Esophagus squamous epithelium (tissue), 5 donors: ENCODE measurements around the gene NADSYN1. TPM values are rescaled to one million over a fixed set of nuclear protein-coding genes. Genes with fewer than 3 reads are reported as not detected.

Experiments used
- DNase-seq: peaks from one replicate; lab custom pipeline; 2025; lab: John Stamatoyannopoulos, UW
- H3K27ac ChIP-seq, 4 donors: fragments of 200-600 bp; sonication (generic); one replicate each; pipeline ENCODE4 v1.5.1; 2016 to 2019; ENCODE audit warnings: mild to moderate bottlenecking in 1 of 4
- H3K27me3 ChIP-seq, 4 donors: fragments of 200-600 bp; sonication (generic); 1 replicate in 3 of 4; 2 replicates in 1 of 4; pipeline versions ENCODE4 v1.5.1 to v1.6.0; 2017 to 2021; ENCODE audit warnings: antibody characterized with exemption in 1 of 4
- H3K36me3 ChIP-seq, 3 donors: fragments of 200-600 bp; sonication (generic); one replicate each; pipeline ENCODE4 v1.5.1; 2016 to 2019
- H3K4me1 ChIP-seq, 3 donors: fragments of 200-600 bp; sonication (generic); one replicate each; pipeline ENCODE4 v1.5.1; 2017 to 2019
- H3K4me3 ChIP-seq, 4 donors: fragments of 200-600 bp; sonication (generic); 1 replicate in 3 of 4; 2 replicates in 1 of 4; pipeline ENCODE4 v1.5.1; 2016 to 2019; ENCODE audit warnings: mild to moderate bottlenecking in 2 of 4, moderate library complexity in 1 of 4
- H3K9me3 ChIP-seq, 3 donors: fragments of 200-600 bp; sonication (generic); one replicate each; pipeline ENCODE4 v1.5.1; 2016 to 2019
- POLR2A ChIP-seq, 4 donors: fragments of 450-650 bp; IDR thresholded peaks; one replicate each; pipeline ENCODE4 v1.6.1; 2017; ENCODE audit warnings: antibody characterized with exemption in 4 of 4, mild to moderate bottlenecking in 4 of 4, moderate library complexity in 3 of 4
- WGBS, 2 donors: methylation state at CpG; one replicate each; pipeline ENCODE4 v1.1.5; 2018; 5-methylcytosine and 5-hydroxymethylcytosine counted together
- intact Hi-C: fragments of 100-400 bp; cut with DNase I; formaldehyde crosslinking; loops from one replicate; pipeline ENCODE4 v1.15.0; 2022
- small RNA-seq, 4 donors: library from RNA; depleted of rRNA; stranded (forward); fragments of <200 nt; gene quantifications; one replicate each; pipeline ENCODE3, GENCODE V24; 2016
- total RNA-seq, 4 donors: library from RNA; depleted of rRNA; stranded (reverse); fragments of >200 nt; gene quantifications; one replicate each; pipeline ENCODE4 v1.1.0, GENCODE V29; 2016
- TF ChIP-seq, protein P1 (sequence below), 6 experiments: fragments of 450-650 bp in 4 of 6; fragments of 200-600 bp in 2 of 6; sonication (generic) in 2 of 6; IDR thresholded peaks; one replicate each; pipeline ENCODE4 v1.5.1; 2016 to 2019; ENCODE audit warnings: antibody characterized with exemption in 6 of 6, mild to moderate bottlenecking in 4 of 6, moderate library complexity in 4 of 6
- donor health status: DM: yes; HTN: yes; CAD: no.

NADSYN1 gene
- total RNA-seq, 4 donors from 2014 or later = 62.0 to 81.3 (median 71.7) TPM

DNA sequence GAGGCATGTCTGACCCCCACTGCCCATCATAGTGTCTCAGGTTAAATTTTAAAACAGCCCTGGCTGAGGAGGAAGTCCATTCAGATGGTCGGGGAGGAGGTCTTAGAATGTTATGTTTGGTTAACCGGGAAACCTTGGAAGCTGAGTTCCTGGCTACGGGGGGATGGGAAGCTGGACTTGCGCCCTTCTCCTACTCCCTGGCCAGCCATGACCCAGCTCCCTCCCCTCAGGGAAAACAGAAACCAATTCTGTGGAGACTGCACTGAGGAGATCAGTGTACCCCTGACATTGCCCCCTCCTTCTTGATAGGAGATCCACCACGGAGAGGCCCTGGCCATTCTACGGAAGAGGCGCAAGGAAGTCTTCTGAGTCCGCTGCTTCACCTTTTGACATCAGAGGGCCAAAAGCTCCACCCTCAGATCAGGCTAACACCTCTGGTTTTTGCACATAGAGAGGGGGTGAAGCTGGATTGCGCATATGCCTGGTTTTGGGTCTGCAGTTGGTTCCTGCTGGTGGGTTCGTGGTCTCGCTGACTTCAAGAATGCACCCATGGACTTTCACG is 92.5 kb downstream of the NADSYN1 start:
- DNase-seq = no peak
- no peak overlapping the region for H3K27ac ChIP-seq
- no peaks in the 10 kb centered on the region for H3K36me3 ChIP-seq
- TF ChIP-seq, protein P1, sequence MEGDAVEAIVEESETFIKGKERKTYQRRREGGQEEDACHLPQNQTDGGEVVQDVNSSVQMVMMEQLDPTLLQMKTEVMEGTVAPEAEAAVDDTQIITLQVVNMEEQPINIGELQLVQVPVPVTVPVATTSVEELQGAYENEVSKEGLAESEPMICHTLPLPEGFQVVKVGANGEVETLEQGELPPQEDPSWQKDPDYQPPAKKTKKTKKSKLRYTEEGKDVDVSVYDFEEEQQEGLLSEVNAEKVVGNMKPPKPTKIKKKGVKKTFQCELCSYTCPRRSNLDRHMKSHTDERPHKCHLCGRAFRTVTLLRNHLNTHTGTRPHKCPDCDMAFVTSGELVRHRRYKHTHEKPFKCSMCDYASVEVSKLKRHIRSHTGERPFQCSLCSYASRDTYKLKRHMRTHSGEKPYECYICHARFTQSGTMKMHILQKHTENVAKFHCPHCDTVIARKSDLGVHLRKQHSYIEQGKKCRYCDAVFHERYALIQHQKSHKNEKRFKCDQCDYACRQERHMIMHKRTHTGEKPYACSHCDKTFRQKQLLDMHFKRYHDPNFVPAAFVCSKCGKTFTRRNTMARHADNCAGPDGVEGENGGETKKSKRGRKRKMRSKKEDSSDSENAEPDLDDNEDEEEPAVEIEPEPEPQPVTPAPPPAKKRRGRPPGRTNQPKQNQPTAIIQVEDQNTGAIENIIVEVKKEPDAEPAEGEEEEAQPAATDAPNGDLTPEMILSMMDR (IDR thresholded peaks at IDR 0.05) = no peak
- no peak for TF ChIP-seq POLR2A (IDR thresholded peaks at IDR 0.05)
- peaks cover 0 to 15% (median 0%) of the 10 kb centered on the region in 4 donors for H3K27me3 ChIP-seq
- H3K9me3 ChIP-seq = no peaks in the 10 kb centered on the region
- H3K4me1 ChIP-seq = no peaks in the 10 kb centered on the region
- intact Hi-C loops = loop anchor here (5.0 kb wide), 1 partner anchor 63 kb away; no protein-coding TSS in a partner anchor
- H3K4me3 ChIP-seq = no peak overlapping the region
- WGBS, 2 donors = 86 to 87% methylated on average over 3 to 10 of the region's 12 CpGs

DNA sequence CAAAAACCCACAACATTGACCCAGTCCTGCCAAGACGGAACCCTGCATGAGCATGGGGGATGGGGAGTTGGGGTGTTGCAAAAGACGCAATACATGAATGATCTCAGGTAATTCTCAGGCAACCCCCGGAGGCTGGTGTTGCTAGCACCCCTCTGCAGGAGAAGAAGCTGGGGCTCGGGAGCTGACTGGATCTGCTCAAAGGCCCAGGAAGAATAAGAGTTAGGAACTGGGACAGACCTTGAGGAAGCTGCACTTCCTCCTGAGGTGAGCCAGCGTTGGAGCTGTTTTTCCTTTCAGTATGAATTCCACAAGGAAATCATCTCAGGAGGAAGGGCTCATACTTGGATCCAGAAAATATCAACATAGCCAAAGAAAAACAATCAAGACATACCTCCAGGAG is 95.1 kb downstream of the NADSYN1 start, which contains the start of gene KRTAP5-9:
Gene KRTAP5-9 (plus strand): TSS at position 301 of the 400 bp plus-strand sequence. CDS start 238 bp downstream, outside the sequence.
- H3K9me3 ChIP-seq = no peaks in the 10 kb centered on the region
- no peaks in the 10 kb centered on the region for H3K36me3 ChIP-seq
- intact Hi-C loops = loop anchor here (5.0 kb wide), 1 partner anchor 66 kb away; no protein-coding TSS in a partner anchor
- H3K27ac ChIP-seq = no peak within 1 kb of the TSS
- no peaks in the 10 kb centered on the region for H3K4me1 ChIP-seq
- H3K4me3 ChIP-seq = no peak within 1 kb of the TSS
- TF ChIP-seq, protein P1 (IDR thresholded peaks at IDR 0.05) = no peak
- TF ChIP-seq POLR2A (IDR thresholded peaks at IDR 0.05) = no peak
- peaks cover 0 to 15% (median 0%) of the 10 kb centered on the region in 4 donors for H3K27me3 ChIP-seq
- 52 to 56% methylated on average over 4 to 5 of the region's 5 CpGs for WGBS, 2 donors
- no peak for DNase-seq

DNA sequence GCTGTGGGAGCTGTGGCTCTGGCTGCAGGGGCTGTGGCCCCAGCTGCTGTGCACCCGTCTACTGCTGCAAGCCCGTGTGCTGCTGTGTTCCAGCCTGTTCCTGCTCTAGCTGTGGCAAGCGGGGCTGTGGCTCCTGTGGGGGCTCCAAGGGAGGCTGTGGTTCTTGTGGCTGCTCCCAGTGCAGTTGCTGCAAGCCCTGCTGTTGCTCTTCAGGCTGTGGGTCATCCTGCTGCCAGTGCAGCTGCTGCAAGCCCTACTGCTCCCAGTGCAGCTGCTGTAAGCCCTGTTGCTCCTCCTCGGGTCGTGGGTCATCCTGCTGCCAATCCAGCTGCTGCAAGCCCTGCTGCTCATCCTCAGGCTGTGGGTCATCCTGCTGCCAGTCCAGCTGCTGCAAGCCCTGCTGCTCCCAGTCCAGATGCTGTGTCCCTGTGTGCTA is 95.7 kb downstream of the NADSYN1 start:
- intact Hi-C loops = loop anchor here (5.0 kb wide), 1 partner anchor 66 kb away; no protein-coding TSS in a partner anchor
- 37 to 60% methylated on average over 2 of the region's 5 CpGs for WGBS, 2 donors
- H3K4me1 ChIP-seq = no peaks in the 10 kb centered on the region
- H3K9me3 ChIP-seq = no peaks in the 10 kb centered on the region
- H3K27me3 ChIP-seq = peaks cover 0 to 15% (median 0%) of the 10 kb centered on the region in 4 donors
- no peak overlapping the region for H3K4me3 ChIP-seq
- DNase-seq = no peak
- TF ChIP-seq, protein P1 (IDR thresholded peaks at IDR 0.05) = no peak
- no peak for TF ChIP-seq POLR2A (IDR thresholded peaks at IDR 0.05)
- H3K36me3 ChIP-seq = no peaks in the 10 kb centered on the region
- H3K27ac ChIP-seq = no peak overlapping the region

Small RNA genes lying within 50 kb of the gene (small RNA-seq; reads per million reads assigned to genes)
- 0 reads per million in 4 donors for gene MIR6754

Other genes with a start within 250 kb of the NADSYN1 start
- 10 to 100 TPM in 1 of 4 donors, 1 to 10 TPM in 3; 2.5 to 12.6 (median 4.8) TPM for gene SHANK2, start 200.6 kb upstream of the NADSYN1 start, total RNA-seq
- gene DHCR7, start 4.8 kb upstream of the NADSYN1 start, total RNA-seq = 10 to 100 TPM; 22.5 to 86.1 (median 36.5) TPM
- under 1 TPM in 1 of 4 donors, not detected in 3; 0.38 TPM for gene KRTAP5-7, start 74.1 kb downstream of the NADSYN1 start, total RNA-seq
- gene KRTAP5-8, start 84.8 kb downstream of the NADSYN1 start, total RNA-seq = under 1 TPM in 1 of 4 donors, not detected in 3; 0.22 TPM
- gene KRTAP5-9, start 95.2 kb downstream of the NADSYN1 start, total RNA-seq = not detected
- gene KRTAP5-10, start 112.4 kb downstream of the NADSYN1 start, total RNA-seq = not detected
- gene KRTAP5-11, start 129.7 kb downstream of the NADSYN1 start, total RNA-seq = not detected